ENCODE measurements around the gene ALOX5.

DNA sequence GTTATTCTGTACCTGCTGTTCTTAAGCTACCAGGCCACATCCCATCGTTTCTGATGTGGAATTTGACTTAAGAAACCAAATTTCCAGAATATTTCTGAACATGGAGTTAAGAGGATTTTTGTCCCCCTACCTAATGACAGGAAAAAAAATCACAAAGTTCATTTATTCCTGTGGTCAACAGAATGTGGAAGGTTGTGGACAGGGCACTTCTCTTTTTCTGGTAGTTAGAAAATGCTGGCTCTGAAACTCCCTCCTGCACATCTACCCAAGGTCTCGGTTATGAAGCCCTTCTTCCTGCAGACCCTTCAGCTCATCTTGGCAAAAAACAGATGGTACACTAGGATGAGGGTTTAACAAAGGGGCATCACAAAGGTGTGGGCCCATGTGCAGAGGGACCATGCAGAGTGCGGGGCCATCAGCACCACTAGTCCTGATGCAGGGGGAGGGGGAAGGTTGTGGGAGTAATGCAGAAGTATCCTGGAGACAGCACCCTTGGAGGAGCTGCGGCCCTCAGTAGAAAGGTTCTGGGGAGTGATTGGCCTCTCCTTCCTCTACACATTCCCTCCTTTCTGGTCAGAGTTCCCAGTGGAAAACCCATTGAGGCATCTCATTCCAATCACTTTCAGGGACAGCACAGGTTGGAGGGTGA, 9.8 kb downstream of the ALOX5 start:
- no peak for TF ChIP-seq POLR2A (IDR thresholded peaks at IDR 0.05; ENCODE audit: low read depth)
- TF ChIP-seq, protein P1, sequence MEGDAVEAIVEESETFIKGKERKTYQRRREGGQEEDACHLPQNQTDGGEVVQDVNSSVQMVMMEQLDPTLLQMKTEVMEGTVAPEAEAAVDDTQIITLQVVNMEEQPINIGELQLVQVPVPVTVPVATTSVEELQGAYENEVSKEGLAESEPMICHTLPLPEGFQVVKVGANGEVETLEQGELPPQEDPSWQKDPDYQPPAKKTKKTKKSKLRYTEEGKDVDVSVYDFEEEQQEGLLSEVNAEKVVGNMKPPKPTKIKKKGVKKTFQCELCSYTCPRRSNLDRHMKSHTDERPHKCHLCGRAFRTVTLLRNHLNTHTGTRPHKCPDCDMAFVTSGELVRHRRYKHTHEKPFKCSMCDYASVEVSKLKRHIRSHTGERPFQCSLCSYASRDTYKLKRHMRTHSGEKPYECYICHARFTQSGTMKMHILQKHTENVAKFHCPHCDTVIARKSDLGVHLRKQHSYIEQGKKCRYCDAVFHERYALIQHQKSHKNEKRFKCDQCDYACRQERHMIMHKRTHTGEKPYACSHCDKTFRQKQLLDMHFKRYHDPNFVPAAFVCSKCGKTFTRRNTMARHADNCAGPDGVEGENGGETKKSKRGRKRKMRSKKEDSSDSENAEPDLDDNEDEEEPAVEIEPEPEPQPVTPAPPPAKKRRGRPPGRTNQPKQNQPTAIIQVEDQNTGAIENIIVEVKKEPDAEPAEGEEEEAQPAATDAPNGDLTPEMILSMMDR (IDR thresholded peaks at IDR 0.05), result no peak
